ENCODE measurements around the gene CACNA1A.
"Not testable (repeated sequence)": the region's sequence is repeated elsewhere in the genome, so short reads cannot be mapped to it uniquely, and the experiment has no call there.

CACNA1A gene

DNA sequence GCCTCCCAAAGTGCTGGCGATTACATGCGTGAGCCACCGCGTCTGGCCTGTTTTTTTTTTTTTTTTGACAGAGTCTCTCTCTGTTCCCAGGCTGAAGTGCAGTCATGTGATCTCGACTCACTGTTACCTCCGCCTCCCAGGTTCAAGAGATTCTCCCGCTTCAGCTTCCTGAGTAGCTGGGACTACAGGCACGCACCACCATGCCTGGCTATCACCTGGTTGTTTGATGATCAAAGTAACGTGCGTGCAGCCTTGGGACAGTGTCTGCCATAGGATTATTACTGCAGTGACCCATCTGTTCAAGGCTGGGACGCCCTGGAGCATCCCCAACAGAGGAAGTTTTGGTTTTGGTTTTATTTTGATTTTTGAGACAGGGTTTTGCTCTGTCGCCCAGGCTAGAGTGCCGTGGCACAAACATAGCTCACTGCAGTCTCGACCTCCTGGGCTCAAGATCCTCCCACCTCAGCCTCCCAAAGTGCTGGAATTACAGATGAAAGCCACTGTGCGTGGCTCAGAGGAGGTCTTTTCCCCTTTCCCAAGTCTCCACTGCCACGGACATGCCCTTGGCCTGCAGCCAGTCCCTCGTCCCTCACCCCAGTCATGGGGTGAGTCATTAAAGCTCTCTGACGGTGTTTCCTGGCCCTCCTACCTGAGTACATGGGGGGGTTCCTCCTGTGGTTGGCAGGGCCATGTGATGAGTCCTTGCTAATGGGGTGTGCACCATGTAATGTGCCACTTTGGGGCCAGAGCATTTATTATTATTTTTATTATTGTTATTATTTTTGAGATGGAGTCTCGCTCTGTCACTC lies 290.5 kb downstream of the CACNA1A start:
- DNase-seq = no peak

DNA sequence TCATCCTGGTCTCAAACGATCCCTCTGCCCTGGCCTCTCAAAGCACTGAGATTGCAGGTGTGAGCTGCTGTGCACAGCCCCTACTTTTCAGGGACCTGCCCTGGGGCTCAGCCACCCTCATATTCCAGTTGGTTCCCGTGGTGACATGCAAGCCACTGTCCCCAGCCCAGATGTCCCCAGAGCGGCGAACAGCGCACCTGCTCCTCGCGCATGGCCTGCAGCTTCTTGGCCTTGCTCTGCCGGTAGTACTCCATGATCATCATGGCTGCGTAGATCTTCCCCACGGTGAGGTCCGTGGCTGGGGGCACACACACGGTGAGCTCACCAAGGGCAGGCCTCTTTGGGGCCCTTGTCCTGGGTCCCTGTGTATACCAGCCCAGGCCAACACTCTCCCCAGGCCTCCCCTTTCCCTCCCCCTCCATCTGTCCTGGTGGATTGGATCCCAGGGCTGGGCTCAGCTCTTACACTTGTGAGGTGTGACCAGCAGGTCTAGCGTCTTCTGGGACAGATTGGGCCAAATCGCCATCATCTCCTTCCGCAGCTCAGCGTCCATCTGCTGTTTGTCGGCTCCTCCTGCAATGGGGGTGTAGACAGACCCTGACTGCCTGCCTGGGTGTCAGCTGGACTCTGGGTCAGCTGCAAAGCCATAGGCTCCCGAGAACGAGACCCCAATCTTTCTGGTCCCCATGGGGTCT lies 292.1 kb downstream of the CACNA1A start:
- no peak for DNase-seq

DNA sequence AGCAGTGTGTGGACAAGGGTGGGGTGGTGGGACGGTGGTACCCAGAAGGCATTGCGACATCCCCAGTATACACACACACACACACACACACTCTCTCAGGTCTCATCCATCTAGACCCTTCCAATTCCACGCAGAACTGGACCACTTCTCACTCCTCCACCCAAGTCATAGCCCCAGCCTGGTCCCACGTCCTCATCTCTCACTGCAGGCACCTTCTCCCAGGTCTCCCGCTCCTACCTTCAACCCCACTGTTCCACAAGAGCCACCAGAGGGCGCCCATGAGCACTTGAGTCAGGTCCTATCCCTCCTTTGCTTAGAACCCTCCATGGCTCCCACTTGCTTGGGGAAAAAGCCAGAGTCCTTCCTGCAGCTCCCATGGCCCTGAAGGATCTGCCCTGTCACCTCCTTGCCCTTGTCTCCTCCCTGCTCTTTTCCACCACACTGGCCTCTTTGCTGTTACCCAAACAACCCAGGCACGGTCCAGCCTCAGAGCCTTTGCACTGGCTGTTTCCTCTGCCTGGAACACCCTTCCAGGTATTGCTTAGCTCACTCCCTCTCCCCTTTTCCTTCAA lies 293.4 kb downstream of the CACNA1A start:
- no peak for DNase-seq

DNA sequence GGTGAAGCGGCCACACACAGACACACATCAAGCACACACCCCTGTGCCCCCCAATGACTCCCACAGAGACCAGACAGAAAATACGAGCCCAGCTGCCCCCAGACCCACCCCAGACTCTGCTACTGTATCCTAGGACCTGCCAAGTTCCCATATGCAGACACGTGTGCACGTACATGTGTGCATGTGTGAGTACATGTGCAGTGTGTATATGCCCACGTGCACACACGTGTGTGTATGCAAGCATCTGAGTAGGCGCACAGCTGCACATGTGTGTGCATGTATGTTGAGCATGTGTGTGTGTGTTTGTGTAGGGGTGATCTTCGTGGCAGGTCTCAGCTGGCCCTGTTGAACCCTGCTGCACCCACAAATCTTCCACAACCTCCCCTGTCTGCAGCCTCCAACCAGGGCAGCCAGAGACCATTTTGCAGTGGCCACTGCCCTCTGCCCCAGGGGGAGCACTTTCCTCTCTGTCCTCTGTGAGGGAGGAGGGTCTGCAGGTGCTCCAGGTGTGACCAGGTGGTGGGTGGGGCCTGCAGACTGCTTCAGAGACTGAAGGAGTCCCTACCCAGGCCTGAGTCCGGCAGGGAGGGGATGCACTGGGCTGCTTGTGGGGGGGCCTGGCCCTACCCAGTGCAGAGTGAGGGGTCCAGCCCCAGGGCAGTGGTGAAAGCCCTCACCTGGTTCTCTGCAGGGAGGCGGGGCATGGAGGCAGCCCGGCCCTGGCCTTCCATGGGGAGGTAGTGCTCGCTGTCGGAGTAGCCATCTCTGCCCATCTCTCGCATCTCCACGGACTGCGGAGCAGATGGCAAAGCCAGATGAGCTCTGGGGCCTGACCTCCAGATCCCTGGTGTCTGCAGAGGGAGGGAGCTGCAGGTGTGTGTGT lies 294.6 kb downstream of the CACNA1A start:
- no peak for DNase-seq

DNA sequence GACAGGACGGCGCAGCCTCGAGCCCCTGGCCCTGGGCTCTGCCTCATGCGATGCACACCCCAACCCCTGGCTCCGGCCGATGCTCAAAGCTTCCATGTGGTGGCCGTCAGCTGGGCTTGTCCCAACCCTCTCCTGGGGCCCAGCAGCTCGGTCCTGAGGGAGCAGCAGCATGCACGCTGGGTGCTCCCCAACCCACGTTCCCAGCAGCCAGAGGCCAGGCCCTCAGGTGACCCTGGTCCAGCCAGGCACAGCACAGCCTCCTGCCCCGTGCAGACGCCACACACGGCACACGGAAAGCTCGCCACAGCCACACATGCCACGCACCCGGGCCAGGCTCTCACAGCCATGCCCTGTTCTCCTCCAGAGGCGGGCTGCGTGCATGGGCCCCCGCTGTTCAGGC lies 295.3 kb downstream of the CACNA1A start:
- DNase-seq = no peak

DNA sequence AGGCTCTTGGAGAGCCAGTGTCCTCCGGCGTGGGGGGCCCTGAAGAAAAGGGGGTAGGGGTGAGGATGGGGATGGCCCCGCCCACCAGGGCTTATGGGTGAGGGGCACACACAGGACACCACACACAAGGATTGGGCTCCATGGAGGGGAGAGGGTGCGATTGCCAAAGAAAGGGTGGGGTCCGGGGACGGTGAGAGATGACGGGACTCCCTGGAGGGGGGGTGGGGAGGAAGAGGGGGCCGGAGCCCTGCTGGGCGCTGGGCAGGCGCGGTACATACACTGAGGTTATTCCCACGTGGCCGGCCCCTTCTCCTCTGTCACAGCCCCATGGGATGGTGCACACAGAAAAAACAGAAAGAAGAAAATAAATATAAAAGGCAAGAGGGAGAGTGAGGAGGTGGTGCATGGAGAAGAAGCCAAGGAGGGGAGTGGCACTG lies 295.9 kb downstream of the CACNA1A start:
- DNase-seq = no peak

DNA sequence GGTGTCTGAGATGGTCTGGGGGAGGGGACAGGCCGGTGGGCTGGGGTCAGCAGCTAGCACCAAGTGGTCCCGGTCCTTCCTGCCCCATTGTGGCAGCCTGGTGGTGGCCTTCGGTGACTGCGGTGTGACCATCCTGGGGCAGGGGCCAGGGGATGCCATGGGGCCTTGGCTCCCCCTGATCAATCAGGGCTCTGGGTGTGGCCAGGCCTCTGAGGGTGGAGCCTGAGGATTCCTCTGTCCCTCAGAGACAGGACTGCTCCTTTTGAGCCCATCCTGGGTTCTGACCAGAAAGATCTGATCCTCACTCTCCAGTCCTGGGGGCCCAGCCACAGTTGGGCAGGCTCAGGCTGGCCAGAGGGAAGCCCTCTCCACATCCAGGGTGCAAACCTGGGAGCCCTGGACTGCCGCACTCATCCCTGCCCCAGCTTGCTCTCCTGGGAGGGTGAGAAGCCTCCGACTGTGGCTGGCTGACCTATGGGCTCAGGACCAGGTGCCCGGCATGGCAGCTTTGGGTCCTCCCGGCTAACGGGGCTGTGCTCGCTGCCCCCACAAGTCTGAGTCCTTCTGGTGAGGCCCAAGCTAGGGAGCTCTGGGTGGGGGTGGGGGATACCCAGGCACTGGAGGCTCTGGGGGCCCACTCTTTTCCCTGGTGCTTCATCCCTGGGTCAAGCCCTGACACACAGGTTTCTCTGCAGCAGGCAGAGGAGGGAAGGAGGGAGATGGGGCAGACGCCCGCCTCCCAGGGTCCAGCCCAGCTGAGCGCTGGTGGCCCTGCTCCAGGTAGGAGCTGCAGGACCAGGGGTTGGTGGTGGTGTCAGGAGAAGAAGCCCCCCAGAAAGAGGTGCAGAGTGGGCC lies 296.6 kb downstream of the CACNA1A start:
- DNase-seq = no peak

DNA sequence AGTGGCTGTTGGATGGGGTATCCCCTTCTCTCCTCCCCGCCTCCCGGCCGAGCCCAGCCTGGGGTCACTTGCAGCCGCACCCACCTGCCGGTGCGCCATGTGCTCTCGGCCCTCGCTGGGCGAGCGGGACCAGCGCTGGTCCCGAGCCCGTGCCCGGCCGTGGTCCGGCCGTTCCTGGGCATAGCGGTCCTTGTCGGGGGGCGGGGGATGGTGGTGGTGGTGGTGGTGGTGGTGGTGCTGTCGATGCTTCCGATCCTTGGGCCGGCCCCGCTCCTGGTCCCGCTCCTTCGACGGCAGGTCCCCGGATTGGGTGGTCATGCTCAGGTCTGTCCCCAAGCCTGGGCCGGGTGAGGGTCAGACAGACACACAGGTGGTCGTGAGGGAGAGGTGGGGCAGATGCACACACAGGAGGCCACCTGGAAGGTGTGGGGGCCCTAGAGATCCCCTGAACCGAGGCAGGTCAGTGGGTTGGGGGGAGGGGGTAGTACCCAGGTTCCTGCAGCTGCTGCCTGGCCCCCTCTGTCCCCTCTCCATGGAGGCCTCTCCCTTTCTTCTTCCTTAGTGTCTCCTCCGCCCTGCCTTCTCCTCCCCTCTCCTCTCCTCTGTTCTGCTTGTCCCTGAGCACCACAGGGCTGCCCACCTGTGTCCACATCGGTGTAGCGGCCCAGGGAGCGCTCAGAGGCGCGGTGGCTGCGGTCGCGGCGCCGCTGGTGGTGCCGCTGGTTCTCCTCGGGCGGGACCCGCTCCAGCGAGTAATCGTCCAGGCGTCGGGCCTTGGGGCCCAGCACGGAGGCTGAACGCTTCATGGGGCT lies 297.4 kb downstream of the CACNA1A start:
- DNase-seq = no peak

DNA sequence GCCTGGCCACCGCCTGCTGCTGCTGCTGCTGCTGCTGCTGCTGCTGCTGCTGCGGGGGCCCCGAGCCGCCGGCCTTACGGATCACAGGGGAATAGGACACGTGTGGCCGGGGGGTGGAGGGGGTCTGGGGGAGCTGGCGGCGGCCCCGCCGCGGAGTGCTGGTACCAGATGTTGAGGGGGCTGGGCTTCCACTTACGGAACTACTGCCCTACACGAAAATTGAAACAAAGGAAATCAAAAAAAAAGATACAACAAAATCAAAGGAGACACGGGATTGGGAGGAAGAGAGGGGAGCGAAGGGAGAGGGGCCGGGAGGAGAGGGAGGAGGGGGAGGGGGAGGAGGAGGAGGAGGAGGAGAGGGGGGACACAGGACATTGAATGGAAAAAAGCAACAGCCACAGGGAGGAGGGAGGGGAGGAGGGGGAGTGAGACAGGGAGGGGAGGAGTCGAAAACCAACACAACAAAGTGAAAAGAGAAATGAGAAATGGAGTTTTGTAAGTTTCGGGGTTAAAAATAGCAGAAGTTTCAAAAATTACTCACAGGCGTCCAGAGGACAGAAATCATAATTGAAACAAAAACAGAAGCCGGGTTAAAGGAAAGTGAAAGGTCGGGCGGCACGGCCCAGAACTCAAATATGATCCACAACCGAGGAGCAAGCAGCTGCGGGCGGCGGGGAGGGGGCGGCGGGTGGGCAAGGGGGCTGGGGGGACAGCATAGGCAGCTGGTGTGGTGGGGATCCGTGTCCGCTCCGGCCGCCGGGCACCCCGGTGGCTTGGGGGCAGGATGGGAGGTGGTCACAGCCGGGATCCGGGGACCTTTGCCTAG lies 298.2 kb downstream of the CACNA1A start:
- no peak for DNase-seq

DNA sequence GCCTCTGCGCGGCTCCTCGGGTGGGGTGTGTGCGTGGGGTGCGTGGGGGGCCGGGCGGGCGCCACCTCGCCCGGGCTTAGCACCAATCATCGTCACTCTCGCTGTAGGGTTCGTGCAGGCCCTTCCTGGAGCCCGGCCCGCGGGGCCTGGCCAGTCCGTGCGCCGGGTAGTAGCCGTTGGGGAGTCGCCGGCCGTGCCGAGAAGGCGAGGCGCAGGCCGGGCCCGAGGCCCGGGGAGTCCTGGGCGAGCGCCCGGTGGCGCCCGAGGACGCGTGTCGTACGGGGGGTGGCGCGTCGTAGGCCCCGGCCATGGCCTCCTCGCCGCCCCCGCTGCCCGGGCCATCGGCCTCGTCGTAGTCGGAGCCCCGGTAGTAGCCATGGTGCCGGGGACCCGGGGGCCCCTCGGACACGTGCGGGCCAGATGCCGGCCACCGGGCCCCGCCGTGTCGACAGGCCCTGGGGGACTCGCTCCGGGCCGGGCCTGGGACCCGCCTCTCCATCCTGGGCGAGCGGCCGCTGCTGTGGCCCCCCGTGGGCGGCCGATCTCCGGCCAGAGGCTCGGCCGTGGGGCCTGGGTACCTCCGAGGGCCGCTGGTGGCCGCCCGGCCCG lies 298.9 kb downstream of the CACNA1A start:
- no peak for DNase-seq

DNA sequence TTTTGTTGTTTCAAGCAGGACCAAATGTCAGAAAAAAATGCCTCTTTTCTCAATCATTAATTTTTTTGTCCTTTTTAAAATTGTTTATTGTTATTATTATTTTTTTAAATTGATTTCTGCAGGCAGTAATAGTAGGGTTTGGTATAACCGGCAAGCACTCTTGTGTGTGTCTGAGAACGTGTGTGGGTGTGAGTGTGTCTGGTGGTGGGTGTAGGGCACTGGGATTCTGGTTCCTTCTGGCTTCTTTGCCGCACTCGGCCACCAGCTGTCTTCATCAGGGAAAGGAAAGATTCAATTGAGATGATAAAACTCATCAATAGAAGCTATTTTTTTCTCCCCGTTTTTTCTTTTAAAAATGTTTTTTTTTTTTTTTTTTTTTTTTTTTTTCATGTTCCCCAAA lies 299.7 kb downstream of the CACNA1A start:
- no peak for DNase-seq

DNA sequence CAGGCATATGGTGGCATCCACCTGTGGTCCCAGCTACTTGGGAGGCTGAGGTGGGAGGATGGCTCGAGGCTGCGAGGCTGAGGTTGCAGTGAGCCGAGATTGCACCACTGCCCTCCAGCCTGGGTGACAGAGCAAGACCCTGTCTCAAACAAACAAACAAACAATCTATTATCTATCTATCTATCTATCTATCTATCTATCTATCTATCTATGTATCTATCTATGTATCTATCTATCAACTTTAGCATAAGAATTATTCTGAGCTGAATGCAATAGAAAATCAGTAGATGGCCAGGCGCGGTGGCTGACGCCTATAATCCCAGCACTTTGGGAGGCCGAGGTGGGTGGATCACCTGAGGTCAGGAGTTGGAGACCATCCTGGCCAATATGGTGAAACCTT lies 304.2 kb downstream of the CACNA1A start:
- not testable (repeated sequence) for DNase-seq

DNA sequence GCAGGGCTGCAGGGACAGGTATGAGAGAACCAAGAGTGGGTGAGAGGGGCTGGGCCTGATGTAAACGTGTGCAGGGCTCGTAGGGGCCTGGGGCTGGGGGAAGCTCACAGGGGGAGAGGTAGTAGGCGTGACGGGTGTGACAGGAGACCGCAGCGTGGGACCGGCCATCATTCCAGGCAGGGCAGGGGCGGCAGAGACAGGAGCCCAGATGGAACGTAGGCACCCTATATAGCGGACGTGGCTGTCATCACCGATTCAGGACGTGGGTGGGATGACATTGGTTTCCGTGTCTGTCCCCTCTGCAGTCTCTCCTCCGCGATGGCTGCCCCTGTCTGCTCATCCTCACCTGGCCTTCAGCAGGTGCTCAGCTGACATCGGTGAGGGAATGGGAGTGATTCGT lies 307.6 kb downstream of the CACNA1A start:
- no peak for DNase-seq

DNA sequence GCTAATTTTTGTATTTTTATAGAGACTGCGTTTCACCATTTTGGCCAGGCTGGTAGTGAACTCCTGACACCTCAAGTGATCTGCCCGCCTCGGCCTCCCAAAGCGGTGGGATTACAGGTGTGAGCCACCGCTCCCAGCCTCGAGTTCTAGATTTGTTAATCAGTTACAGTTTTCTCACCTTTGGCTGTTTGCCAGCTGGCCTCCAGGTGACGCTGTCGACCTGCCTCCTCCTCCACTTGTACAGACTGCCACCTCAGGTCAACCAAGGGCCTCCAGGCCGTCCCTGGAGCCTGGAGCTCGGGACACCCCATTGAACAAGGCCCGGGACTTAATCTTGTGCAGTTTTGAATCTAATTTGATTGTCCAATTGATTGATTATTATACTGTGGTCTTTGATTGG lies 310.6 kb downstream of the CACNA1A start:
- no peak for DNase-seq

DNA sequence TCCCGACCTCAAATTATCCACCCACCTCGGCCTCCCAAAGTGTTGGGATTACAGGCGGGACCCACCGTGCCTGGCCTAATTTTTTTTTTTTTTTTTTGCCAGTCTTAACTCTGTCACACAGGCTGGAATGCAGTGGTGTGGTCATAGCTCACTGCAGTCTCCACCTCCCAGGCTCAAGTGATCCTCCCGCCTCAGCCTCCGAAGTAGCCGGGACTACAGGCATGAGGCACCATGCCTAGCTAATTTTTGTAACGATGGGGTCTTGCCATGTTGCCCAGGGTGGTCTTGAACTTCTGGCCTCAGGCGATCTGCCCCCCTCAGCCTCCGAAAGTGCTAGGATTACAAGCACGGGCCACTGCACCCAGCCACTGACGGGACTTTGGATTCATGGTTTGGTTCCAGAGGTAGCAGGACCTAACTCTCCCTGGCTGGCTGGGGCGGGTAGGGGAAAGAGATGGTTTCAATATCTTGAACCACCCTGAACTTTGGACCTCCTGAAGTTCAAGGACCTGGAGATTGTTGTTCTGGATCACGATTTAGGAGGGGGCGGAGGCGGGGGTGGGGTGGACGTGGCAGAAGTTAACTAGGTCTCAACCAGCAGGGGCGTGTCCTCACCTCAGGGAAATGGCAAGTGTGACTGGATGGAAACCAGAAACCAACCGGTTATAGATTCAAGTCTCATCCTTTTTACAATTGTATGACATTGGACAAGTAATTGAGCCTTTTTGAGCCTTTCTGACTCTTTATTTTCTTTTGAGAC lies 315.3 kb downstream of the CACNA1A start:
- no peak for DNase-seq

DNA sequence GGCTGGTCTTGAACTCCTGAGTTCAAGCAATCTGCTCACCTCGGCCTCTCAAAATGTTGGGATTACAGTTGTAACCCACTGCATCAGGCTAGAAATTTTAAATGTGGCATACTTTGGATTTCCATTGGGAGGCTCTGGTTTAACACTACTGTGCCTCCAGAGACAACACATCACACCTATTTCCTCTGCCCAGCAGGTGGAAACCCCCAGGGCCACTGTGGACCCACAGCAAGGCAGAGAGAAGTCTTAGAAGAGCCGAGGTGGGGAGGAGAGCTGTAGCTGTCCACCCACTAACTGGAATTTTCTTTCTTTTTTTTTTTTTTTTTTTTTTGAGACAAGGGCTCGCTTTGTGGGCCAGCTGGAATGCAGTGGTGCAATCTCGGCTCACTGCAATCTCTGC lies 316.7 kb downstream of the CACNA1A start:
- no peak for DNase-seq

DNA sequence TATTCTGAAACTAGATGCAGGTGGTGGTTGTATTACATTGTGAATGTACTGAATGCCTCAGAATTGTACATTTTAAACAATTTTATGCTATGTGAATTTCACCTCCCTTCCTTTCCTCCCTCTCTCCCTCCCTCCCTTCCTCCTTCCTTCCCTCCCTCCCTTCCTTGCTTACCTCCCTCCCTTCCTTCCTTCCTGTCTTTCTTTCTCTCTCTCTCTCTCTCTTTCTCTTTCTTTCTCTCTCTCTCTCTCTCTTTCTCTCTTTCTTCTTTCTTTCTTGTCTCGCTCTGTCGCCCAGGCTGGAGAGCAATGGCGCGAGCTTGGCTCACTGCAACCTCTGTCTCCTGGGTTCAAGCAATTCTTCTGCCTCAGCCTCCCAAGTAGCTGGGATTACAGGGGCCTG lies 318.9 kb downstream of the CACNA1A start:
- DNase-seq = no peak

DNA sequence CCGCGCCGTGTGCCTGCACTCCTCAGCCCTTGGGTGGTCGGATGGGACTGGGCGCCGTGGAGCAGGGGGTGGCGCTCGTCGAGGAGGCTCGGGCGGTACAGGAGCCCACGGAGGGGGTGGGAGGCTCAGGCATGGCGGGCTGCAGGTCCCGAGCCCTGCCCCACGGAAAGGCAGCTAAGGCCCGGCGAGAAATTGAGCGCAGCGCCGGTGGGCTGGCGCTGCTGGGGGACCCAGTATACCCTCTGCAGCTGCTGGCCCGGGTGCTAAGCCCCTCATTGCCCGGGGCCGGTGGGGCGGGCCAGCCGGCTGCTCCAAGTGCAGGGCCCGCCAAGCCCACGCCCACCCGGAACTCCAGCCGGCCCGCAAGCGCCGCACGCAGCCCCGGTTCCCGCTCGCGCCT lies 319.6 kb downstream of the CACNA1A start:
- not testable (repeated sequence) for DNase-seq

All from NCI-H187 treated with DMSO at 0.1 percent for 48 hours (cell line).